ENCODE results near the gene YJEFN3. TPM values are rescaled to one million over a fixed set of nuclear protein-coding genes. Genes with fewer than 3 reads are reported as not detected.

The YJEFN3 gene
- total and polyA plus RNA-seq, 2 donors (not counting 3 experiments of a cell fraction or from before 2014, with no cell fraction given), result 1.9 to 2.1 TPM

DNA sequence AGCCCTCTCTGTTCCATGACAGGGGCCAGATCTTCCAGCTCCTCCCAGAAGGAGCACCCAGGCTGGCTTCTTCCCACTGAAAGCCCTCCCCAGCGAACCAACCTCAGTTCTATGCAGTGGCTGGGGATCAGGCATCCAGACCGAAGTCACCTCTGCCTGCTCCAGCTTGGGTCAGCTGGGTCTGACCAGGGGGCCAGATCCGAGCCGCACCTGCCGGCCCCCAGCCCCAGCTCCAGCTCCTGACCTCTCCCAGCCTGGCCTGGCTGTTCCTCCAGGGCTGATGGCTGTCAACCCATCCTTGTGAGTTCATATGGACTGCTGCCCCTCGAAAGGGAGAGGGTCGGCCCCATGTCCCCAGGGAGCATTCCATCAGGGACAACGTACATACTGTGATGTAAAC lies 21.4 kb upstream of the YJEFN3 start:
- Histone ChIP-seq H3K79me2 (ENCODE audit: control insufficient read depth, insufficient read depth, low read length) (no peaks in the 10 kb centered on the region), H3K4me1 (ENCODE audit: control insufficient read depth, extremely low read depth, insufficient read depth, low read length) (no peaks in the 10 kb centered on the region), H3K9me1 (replicated peaks; ENCODE audit: control insufficient read depth, extremely low read depth, insufficient read depth, low read length) (no peaks in the 10 kb centered on the region), H3K27ac (ENCODE audit: insufficient read depth, low read depth, low read length) (no peak overlapping the region), H3K9me3 (replicated peaks; ENCODE audit: control insufficient read depth, insufficient read depth, low read length) (no peaks in the 10 kb centered on the region), H3K36me3 (ENCODE audit: control insufficient read depth in 2 of 2, extremely low read depth in 1 of 2, insufficient read depth in 2 of 2, low read length in 2 of 2) (peaks cover 14 to 29% of the 10 kb centered on the region in 2 experiments), H3K9ac (replicated peaks; ENCODE audit: extremely low read depth, insufficient read depth, low read length) (no peak overlapping the region), H3K27me3 (ENCODE audit: control insufficient read depth in 2 of 2, insufficient read depth in 2 of 2, low read length in 2 of 2) (no peaks in the 10 kb centered on the region), H3K4me3 (replicated peaks in 1 of 3; ENCODE audit: insufficient read depth in 1 of 3, low read depth in 1 of 3, low read length in 3 of 3) (no peak overlapping the region), H4K20me1 (replicated peaks; ENCODE audit: control insufficient read depth, extremely low read depth, insufficient read depth, low read length) (no peaks in the 10 kb centered on the region), H3K4me2 (ENCODE audit: insufficient read depth, low read length) (no peak overlapping the region), H2AFZ (ENCODE audit: low read depth, low read length) (no peak overlapping the region)
- dilution Hi-C loops (cut with MboI; ENCODE audit: extremely low pct_ligation_motif_present, low sequenced_read_pairs), result no loop called here
- POLR2A ChIA-PET, result interaction anchor here (1.2 kb wide), 1 partner anchor 15 kb away, joined by 7 read pairs; no protein-coding TSS in a partner anchor
- CTCF ChIA-PET, result no interaction called here
- intact Hi-C loops (cut with micrococcal nuclease), result no loop called here
- no TSS peak for BruUV-seq (replicated peaks)
- FAIRE-seq (no peak), DNase-seq (ENCODE audit: low read depth, low spot score) (no peak)
- no peak for TF ChIP-seq GATA2 (IDR thresholded peaks at IDR 0.05; ENCODE audit: insufficient read depth, insufficient read length, low read depth, low read length)
- TF ChIP-seq, protein P1, sequence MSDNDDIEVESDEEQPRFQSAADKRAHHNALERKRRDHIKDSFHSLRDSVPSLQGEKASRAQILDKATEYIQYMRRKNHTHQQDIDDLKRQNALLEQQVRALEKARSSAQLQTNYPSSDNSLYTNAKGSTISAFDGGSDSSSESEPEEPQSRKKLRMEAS (IDR thresholded peaks at IDR 0.05; ENCODE audit: insufficient read depth, insufficient read length), result no peak
- TF ChIP-seq POLR2AphosphoS5 (IDR thresholded peaks at IDR 0.05; ENCODE audit: insufficient read depth, low read depth, low read length), result no peak
- no peak for TF ChIP-seq EZH2 (IDR thresholded peaks at IDR 0.05; ENCODE audit: borderline replicate concordance, low read depth, low read length, severe bottlenecking)
- TF ChIP-seq FOS (IDR thresholded peaks at IDR 0.05; ENCODE audit: borderline replicate concordance, insufficient read depth, low read length), result no peak
- no peak for TF ChIP-seq JUN (IDR thresholded peaks at IDR 0.05; ENCODE audit: borderline replicate concordance, insufficient read depth, insufficient read length, low read depth)
- TF ChIP-seq CTCF (IDR thresholded peaks at IDR 0.05; ENCODE audit: extremely low read depth in 1 of 2, insufficient read depth in 1 of 2, low read depth in 1 of 2, low read length in 2 of 2), result no peak
- TF ChIP-seq POLR2A (IDR thresholded peaks at IDR 0.05; ENCODE audit: low read depth, low read length), result no peak
- no peak for TF ChIP-seq MYC (IDR thresholded peaks at IDR 0.05; ENCODE audit: low read depth, low read length)
